ENCODE data around the gene OTOP3.

- no peak for TF ChIP-seq FOXP1 (CRISPR knock-in tag; IDR thresholded peaks at IDR 0.05; ENCODE audit: borderline replicate concordance)
- TF ChIP-seq ZBTB21 (CRISPR knock-in tag; IDR thresholded peaks at IDR 0.05; ENCODE audit: borderline replicate concordance), result no peak
- no peak for TF ChIP-seq ZNF263 (CRISPR knock-in tag; IDR thresholded peaks at IDR 0.05; ENCODE audit: low read depth)
- no peak for TF ChIP-seq CTCF (IDR thresholded peaks at IDR 0.05)
- no peak for TF ChIP-seq TP53 (CRISPR knock-in tag; IDR thresholded peaks at IDR 0.05)
Measured at GRCh38 chr17:74920306-74920620, 15.4 kb upstream of the OTOP3 start.
